NOMO-1 treated with DMSO at 0.1 percent for 48 hours (cell line): ENCODE measurements around the gene PMM1.
"Not testable (repeated sequence)": the region's sequence is repeated elsewhere in the genome, so short reads cannot be mapped to it uniquely, and the experiment has no call there.

ENCODE experiments used
- DNase-seq: peaks from one replicate; lab custom pipeline; 2025; ENCODE audit not compliant: unreplicated experiment; lab: John Stamatoyannopoulos, UW

Gene PMM1

GRCh38 chr22:41597635-41597953, 8.0 kb upstream of the PMM1 start:
- no peak for DNase-seq

DNA sequence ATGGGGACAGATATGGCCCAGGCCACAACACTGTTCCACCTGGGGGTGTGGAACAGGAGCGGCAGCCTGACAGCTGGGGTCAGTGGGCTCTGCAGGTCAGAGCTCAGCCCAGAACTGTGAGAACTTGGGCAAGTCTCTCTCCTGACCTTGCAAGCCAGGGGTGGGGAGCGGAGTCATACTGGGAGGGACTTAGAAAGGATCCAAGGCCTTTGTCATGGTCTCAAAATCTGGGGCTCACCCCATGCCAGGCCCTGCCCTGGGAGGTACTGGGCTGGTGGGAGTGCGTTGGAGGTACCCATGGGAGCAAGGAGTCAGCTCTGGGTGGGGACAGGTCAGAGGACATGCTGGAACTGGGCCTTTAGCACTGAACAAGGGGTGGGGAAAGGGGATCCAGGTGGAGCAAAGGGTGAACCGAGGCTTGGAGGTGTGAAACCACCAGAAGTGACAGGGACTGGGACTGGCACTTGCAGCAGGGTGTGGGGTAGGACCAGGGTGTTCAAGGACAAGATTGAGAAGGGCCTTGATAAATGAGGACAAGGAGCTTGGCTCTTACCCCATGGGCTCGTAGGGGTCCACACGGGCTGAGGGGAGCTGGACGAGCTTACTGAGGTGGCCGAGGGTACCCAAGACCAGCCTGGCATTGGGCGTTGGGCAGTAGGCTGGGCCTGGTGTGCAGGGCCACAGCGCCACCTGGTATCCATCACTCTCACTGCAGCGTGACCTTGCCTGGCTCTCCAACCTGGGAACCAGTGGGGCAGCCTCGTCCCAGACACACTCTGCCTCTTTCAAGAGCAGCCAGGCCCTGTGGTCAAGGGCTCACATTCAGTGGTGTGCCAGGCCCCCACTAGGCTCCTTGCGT, 7.4 kb upstream of the PMM1 start:
- peak; percentile 25 for DNase-seq

DNA sequence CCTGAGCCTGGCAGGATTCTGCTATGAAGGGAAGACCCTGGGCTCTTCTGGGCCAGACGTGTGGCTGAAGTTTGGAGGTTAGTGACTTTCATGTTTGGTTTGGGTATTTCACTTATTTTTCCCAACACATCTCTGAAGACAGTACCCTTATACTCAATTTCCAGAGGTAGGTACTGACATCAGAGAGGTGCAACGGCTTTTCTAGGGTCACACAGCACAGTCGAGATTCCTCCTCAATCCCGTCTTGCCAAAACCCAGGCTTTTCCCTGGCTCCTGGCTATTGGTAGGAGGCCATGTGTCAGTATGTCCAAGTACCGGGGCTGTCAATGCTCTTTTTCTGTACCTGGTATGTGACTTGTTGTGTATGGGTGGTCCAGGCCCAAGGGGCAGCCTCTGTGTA, 6.1 kb upstream of the PMM1 start:
- DNase-seq: no peak

- DNase-seq: not testable (repeated sequence)
These were observed 3.8 kb upstream of the PMM1 start for GRCh38 chr22:41593336-41593960.

GRCh38 chr22:41587347-41587723, 2.3 kb downstream of the PMM1 start:
- no peak for DNase-seq

DNA sequence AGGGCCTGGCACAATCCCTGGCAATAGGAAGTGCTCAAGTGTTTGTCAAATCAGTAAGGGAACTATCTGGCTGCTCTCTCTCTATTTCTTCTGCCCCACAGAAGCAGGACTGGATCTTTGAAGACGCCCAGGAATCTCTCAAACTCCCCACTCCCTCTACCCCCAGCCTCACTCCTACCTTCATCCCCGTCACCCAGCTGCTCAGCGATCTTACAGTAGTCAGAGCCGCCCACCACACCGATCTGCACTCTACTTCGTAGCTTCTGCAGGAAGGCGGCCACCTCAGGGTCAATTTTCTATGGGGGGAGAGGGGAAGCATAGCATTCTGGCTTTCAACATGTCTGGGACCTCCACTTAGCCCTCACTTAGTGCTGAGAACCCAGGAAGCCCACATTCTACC, 3.7 kb downstream of the PMM1 start:
- no peak for DNase-seq

DNA sequence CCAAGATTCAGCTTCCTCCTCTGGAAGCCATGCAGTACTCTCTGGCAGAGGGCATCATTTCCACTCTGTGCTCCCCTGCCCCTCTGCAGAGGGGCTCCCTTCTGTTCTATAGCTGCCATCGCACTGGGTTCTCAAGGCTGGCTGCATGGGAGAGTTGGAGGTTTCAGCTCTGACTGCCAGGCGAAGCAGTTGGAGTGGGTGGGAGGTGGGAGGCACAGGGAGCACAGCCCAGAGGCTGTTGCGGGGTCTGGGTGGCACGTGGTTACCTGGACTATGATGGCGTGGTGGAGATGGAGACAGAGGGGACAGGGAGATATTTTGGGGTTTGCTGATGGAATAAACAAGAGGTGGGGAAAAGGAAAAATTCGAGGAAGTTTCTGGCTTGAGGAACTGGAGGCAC, 4.8 kb downstream of the PMM1 start:
- no peak for DNase-seq

DNA sequence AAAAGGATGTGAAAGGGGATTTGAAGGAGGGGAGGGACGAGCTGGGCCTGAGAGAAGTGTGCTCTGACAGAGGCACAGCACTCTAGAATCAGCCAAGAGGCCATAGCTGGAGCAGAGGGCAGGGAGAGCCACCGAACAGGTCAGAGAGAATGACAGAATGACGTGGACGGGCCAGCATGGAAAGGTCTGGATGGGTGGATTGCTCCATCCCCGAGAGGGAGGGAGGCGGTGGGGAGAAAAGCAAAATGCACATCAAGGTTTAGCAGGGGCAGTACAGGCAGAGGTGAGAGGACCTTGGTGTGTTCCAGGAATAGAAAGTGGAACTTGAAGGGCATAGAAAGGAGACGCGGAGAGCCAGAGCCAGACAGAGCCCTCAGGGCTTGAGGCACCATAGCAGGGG, 6.9 kb downstream of the PMM1 start:
- no peak for DNase-seq

DNA sequence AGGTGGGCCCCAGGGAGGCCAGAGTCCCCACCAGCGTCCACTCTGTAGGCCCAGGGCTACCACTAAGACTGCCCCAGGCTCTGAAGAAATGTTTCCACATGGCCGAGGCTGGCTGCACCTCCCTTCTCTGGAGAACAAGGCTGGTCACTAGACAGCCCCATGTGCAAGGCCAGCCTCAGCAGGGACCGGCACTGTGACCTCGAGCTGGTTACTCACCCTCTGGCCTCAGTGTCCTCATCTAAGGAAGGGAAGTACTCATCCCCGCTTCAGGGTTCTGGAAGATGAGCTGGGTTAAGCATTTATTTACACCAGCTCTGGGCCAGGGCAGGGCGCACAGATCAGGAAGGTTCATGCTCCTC, 9.7 kb downstream of the PMM1 start:
- no peak for DNase-seq

- DNase-seq: no peak
These were observed 10.2 kb downstream of the PMM1 start for GRCh38 chr22:41579297-41579996.

DNA sequence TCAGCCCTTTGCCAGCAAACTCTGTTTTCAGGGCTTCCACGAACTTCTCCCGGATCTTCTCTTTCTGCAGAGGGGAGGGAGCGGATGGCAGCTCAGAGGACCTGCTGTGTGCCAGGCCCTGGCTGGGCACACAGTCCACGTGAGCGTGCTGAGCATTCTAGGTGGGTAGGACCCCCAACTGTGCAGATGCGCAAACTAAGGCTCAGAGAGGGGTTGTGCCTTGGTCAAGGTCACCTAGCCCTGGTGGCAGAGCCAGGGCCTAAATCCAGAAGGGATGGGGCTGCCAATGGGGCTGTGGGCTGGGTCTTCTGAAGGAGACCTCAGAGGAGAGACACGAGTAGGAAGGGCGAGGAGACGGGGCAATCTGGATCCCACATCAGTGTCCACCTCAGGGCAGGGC, 10.8 kb downstream of the PMM1 start:
- no peak for DNase-seq

GRCh38 chr22:41578114-41578513, 11.5 kb downstream of the PMM1 start:
- no peak for DNase-seq

DNA sequence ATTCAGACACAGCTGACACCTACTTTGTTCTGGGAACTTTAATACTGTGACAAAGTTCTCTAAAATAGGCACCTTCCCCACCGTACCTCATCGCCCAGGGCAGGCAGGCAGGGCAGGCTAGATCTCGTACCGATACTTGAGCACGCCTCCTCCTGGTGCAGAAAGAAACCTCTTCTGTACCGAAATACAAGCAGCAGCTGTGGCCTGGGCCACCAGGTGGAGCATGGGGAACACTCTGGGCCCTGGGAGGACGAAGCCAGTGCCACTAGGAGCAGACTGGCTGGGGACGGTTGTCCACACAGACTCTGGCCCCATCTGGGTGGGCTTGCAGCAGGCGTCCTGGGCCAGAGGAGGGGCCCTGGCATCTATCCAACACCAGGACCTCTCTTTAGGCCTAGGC, 12.8 kb downstream of the PMM1 start:
- DNase-seq: peak; percentile 34

GRCh38 chr22:41575533-41575932, 14.1 kb downstream of the PMM1 start:
- DNase-seq: no peak

GRCh38 chr22:41574847-41575381, 14.7 kb downstream of the PMM1 start:
- no peak for DNase-seq

DNA sequence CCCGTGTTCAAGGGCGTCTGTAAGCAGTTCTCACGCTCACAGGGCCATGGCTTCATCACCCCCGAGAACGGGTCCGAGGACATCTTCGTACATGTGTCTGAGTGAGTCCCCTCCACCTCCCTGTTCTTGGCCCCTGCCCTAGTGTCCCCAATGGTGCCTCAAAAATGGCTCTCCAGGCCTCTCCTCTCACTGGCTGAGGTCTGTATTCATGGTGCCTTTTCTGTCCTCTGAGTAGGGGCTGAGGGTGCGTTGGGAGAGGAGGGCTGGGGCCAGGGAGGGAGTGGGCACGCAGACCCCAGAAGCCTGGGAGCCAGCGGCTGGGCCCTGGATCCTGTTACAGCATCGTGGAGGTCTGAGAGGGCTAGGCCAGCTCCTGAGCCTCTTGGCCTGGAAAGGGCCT, 16.0 kb downstream of the PMM1 start:
- no peak for DNase-seq

DNA sequence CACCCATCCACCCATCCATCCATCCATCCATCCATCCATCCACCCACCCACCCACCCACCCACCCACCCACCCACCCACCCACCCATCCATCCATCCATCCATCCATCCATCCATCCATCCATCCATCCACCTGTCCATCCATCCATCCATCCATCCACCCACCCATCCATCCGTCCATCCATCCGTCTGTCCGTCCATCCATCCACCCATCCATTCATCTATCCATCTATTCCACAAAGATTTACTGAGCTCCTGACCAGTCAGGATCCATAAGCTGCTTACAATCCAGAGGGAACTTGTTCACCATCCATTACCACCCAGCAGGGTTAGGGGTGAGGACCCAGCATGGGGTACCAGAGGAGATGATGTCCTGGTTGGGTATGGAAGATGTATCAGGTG, 17.3 kb downstream of the PMM1 start:
- DNase-seq: not testable (repeated sequence)

GRCh38 chr22:41571786-41572185, 17.9 kb downstream of the PMM1 start:
- DNase-seq: no peak

GRCh38 chr22:41570221-41570620, 19.4 kb downstream of the PMM1 start:
- no peak for DNase-seq

DNA sequence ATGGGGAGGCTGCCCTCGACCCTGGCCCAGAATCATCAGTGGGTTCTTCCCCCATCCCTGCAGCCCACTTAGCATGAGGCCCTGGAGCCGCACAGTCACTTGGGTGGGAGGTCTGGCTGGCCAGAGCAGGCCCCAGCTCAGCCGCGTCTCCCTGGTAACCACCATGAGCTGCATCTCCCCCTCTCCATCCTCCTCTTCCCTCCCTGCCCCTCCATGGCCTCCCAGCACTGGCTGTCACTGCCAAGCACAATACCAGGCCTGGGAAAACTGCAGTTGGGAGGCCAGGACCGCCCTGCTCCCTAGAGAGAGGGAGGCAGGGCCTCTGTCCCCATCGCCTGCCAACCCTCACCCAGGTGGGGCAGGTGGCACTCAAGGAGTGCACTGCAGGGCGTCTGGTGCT, 20.8 kb downstream of the PMM1 start:
- no peak for DNase-seq

- DNase-seq: no peak
These were observed 22.2 kb downstream of the PMM1 start for GRCh38 chr22:41567512-41567768.

DNA sequence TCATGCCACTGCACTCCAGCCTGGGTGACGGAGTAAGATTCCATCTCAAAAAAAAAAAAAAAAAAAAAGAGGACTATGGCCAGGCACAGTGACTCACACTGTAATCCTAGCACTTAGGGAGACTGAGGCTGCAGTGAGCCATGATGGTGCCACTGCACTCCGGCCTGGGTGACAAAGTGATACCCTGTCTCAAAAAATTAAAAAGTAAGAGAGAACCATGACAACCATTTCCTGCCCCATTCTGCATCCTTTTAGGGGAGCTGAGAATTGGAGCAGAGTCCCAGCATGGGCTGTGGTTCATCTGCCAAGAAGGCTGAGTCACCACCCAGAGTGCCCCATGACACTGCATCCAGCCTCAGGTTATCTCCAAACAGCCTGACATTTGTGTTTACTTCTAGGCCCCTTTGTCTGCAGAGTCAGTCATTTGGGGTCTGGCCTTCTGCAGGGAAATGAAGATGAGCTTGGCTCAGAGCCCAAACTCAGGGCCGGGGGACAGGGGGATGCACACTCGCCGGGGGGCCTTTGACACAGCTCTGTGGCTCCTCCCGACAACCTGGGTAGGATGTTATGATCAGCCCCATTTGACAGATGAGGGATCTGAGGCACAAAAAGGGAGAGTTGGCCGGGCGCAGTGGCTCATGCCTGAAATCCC, 24.1 kb downstream of the PMM1 start:
- no peak for DNase-seq
